GM19351 (cell line): ENCODE data around the gene BOLA2B.
A peak's percentile ranks its signal among the peaks of the same experiment; 100 is the strongest.
"Not testable (repeated sequence)": the region's sequence is repeated elsewhere in the genome, so short reads cannot be mapped to it uniquely, and the experiment has no call there.

ENCODE experiments used
- ATAC-seq: cut with Tn5 transposase; IDR thresholded peaks from one replicate; pipeline ENCODE4 v1.9.1; 2021; ENCODE audit warnings: mild to moderate bottlenecking, moderate library complexity; ENCODE audit not compliant: unreplicated experiment

Gene BOLA2B

GRCh38 chr16:30184891-30185682, 8.4 kb downstream of the BOLA2B start:
- ATAC-seq = no peak

GRCh38 chr16:30184096-30184890, 9.2 kb downstream of the BOLA2B start:
- ATAC-seq = peak; percentile 34

- peak; percentile 50 for ATAC-seq
Measured at GRCh38 chr16:30183233-30184095, 10.0 kb downstream of the BOLA2B start, which contains the start of gene CORO1A. CORO1A (plus strand) TSS chr16:30183602; CDS start chr16:30185210, 1,608 bp downstream.

GRCh38 chr16:30180741-30181140, 12.7 kb downstream of the BOLA2B start:
- ATAC-seq = no peak

- no peak for ATAC-seq
Measured at GRCh38 chr16:30179931-30180330, 13.5 kb downstream of the BOLA2B start.

GRCh38 chr16:30179195-30179594, 14.3 kb downstream of the BOLA2B start:
- ATAC-seq = no peak

GRCh38 chr16:30176876-30177275, 16.6 kb downstream of the BOLA2B start:
- not testable (repeated sequence) for ATAC-seq

- ATAC-seq = no peak
Measured at GRCh38 chr16:30173054-30173453, 20.4 kb downstream of the BOLA2B start.

GRCh38 chr16:30170145-30170544, 23.3 kb downstream of the BOLA2B start:
- not testable (repeated sequence) for ATAC-seq

- not testable (repeated sequence) for ATAC-seq
Measured at GRCh38 chr16:30169416-30169815, 24.1 kb downstream of the BOLA2B start.

GRCh38 chr16:30168746-30169145, 24.7 kb downstream of the BOLA2B start:
- ATAC-seq = not testable (repeated sequence)

GRCh38 chr16:30166202-30166902, 27.1 kb downstream of the BOLA2B start:
- ATAC-seq = peak; percentile 58

GRCh38 chr16:30163538-30163937, 29.9 kb downstream of the BOLA2B start:
- no peak for ATAC-seq

- ATAC-seq = no peak
Measured at GRCh38 chr16:30157214-30157613, 36.3 kb downstream of the BOLA2B start.

GRCh38 chr16:30155188-30155587, 38.3 kb downstream of the BOLA2B start:
- no peak for ATAC-seq

GRCh38 chr16:30152517-30152916, 40.9 kb downstream of the BOLA2B start:
- ATAC-seq = no peak

GRCh38 chr16:30151091-30151490, 42.4 kb downstream of the BOLA2B start:
- no peak for ATAC-seq

- ATAC-seq = no peak
Measured at GRCh38 chr16:30149250-30149930, 44.1 kb downstream of the BOLA2B start.

GRCh38 chr16:30147843-30148510, 45.5 kb downstream of the BOLA2B start:
- no peak for ATAC-seq
